Measurements from ENCODE around the gene CDK3.

Gene CDK3

GRCh38 chr17:75980188-75981018 lies 20.3 kb upstream of the CDK3 start:
- TF ChIP-seq EGR1 (IDR thresholded peaks at IDR 0.05) (no peak), TEAD4 (IDR thresholded peaks at IDR 0.05) (no peak), YY1 (IDR thresholded peaks at IDR 0.05; ENCODE audit: low read depth) (no peak), NFIC (IDR thresholded peaks at IDR 0.05) (no peak), REST (IDR thresholded peaks at IDR 0.05; ENCODE audit: low read depth) (no peak), TAF1 (IDR thresholded peaks at IDR 0.05; ENCODE audit: low read depth) (no peak), RAD21 (IDR thresholded peaks at IDR 0.05; ENCODE audit: low read depth) (no peak), USF1 (IDR thresholded peaks at IDR 0.05) (no peak), ZBTB7A (IDR thresholded peaks at IDR 0.05; ENCODE audit: low read depth) (no peak), TCF12 (IDR thresholded peaks at IDR 0.05; ENCODE audit: low read depth) (no peak), FOXM1 (IDR thresholded peaks at IDR 0.05; ENCODE audit: borderline replicate concordance, low read depth) (no peak), MAX (IDR thresholded peaks at IDR 0.05) (no peak), CEBPB (IDR thresholded peaks at IDR 0.05) (no peak)

GRCh38 chr17:75981019-75981615 lies 19.5 kb upstream of the CDK3 start:
- TF ChIP-seq NFIC (IDR thresholded peaks at IDR 0.05) (no peak), EP300 (IDR thresholded peaks at IDR 0.05; ENCODE audit: borderline replicate concordance) (no peak), RAD21 (IDR thresholded peaks at IDR 0.05; ENCODE audit: low read depth) (no peak), CEBPB (IDR thresholded peaks at IDR 0.05) (no peak), YY1 (IDR thresholded peaks at IDR 0.05; ENCODE audit: low read depth) (no peak), MAX (IDR thresholded peaks at IDR 0.05) (no peak), ZBTB7A (IDR thresholded peaks at IDR 0.05; ENCODE audit: low read depth) (no peak), CREB1 (IDR thresholded peaks at IDR 0.05; ENCODE audit: low read depth) (no peak), REST (IDR thresholded peaks at IDR 0.05; ENCODE audit: low read depth) (no peak), EGR1 (IDR thresholded peaks at IDR 0.05) (no peak), TAF1 (IDR thresholded peaks at IDR 0.05; ENCODE audit: low read depth) (no peak), USF1 (IDR thresholded peaks at IDR 0.05) (no peak), FOXM1 (IDR thresholded peaks at IDR 0.05; ENCODE audit: borderline replicate concordance, low read depth) (no peak), TEAD4 (IDR thresholded peaks at IDR 0.05) (no peak), TCF12 (IDR thresholded peaks at IDR 0.05; ENCODE audit: low read depth) (no peak)

- TF ChIP-seq USF1 (IDR thresholded peaks at IDR 0.05) = 0 out of 2 replicates have a peak, but pooled peaks have one; percentile 41
- no peak for TF ChIP-seq EGR1 (IDR thresholded peaks at IDR 0.05)
- no peak for TF ChIP-seq CREB1 (IDR thresholded peaks at IDR 0.05; ENCODE audit: low read depth)
- TF ChIP-seq REST (IDR thresholded peaks at IDR 0.05; ENCODE audit: low read depth) = no peak
- no peak for TF ChIP-seq CEBPB (IDR thresholded peaks at IDR 0.05)
- peak; percentile 55; the same call in 1 of the 2 replicates for TF ChIP-seq MAX (IDR thresholded peaks at IDR 0.05)
- no peak for TF ChIP-seq TEAD4 (IDR thresholded peaks at IDR 0.05)
- TF ChIP-seq TCF12 (IDR thresholded peaks at IDR 0.05; ENCODE audit: low read depth) = no peak
- TF ChIP-seq ZBTB7A (IDR thresholded peaks at IDR 0.05; ENCODE audit: low read depth) = 0 out of 2 replicates have a peak, but pooled peaks have one; percentile 63
Measured at GRCh38 chr17:75983501-75984181, 17.0 kb upstream of the CDK3 start.

Measured in Ishikawa (cell line).